Keratinocyte (primary cell): ENCODE measurements around the gene ABCB9.

ENCODE experiments used
- EZH2 ChIP-seq: IDR thresholded peaks from one replicate; pipeline ENCODE4 v1.6.1; 2012; ENCODE audit warnings: inconsistent platforms, mild to moderate bottlenecking, low read length, moderate library complexity
- TF ChIP-seq, protein P1 (sequence below), 3 experiments: IDR thresholded peaks in 1 of 3; conservative IDR thresholded peaks in 1 of 3; optimal IDR thresholded peaks in 1 of 3; 2 replicates in 2 of 3; 3 replicates in 1 of 3; pipeline versions ENCODE3 to v1.5.1; 2011; ENCODE audit warnings: low read length in 3 of 3, mild to moderate bottlenecking in 3 of 3, moderate library complexity in 2 of 3, control low read depth in 1 of 3, inconsistent platforms in 1 of 3; ENCODE audit not compliant: insufficient read depth in 2 of 3; ENCODE audit errors: extremely low read depth in 1 of 3

DNA sequence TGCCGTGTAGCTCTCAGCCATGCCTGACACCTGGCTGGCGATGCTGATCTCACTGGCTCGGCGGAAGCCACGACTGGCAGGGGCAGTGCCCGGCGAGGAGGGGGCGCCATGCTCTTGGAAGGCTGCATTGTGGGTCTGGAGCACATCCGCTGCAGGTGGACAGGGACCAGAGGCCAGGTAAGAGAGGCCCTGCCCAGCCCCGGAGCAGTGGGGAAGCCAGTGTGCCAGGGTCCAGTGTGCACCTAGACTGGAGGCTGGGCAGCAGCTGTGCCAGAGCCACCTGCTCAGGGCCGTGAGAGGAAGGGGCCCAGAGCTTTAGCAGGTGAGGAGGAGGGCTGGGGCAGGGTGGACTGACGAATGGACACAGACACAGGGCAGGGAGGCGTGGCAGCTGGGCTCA lies 24.3 kb upstream of the ABCB9 start:
- TF ChIP-seq, protein P1, sequence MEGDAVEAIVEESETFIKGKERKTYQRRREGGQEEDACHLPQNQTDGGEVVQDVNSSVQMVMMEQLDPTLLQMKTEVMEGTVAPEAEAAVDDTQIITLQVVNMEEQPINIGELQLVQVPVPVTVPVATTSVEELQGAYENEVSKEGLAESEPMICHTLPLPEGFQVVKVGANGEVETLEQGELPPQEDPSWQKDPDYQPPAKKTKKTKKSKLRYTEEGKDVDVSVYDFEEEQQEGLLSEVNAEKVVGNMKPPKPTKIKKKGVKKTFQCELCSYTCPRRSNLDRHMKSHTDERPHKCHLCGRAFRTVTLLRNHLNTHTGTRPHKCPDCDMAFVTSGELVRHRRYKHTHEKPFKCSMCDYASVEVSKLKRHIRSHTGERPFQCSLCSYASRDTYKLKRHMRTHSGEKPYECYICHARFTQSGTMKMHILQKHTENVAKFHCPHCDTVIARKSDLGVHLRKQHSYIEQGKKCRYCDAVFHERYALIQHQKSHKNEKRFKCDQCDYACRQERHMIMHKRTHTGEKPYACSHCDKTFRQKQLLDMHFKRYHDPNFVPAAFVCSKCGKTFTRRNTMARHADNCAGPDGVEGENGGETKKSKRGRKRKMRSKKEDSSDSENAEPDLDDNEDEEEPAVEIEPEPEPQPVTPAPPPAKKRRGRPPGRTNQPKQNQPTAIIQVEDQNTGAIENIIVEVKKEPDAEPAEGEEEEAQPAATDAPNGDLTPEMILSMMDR (optimal IDR thresholded peaks at IDR 0.05 in 1 of 3, IDR thresholded peaks at IDR 0.05 in 1 of 3, conservative IDR thresholded peaks at IDR 0.05 in 1 of 3; ENCODE audit: extremely low read depth in 1 of 3, insufficient read depth in 2 of 3, low read length in 3 of 3), result no peak
- no peak for TF ChIP-seq EZH2
